CD14-positive monocyte (primary cell): Measurements from ENCODE around the gene ARMC8. TPM values are rescaled to one million over a fixed set of nuclear protein-coding genes. Genes with fewer than 3 reads are reported as not detected.

Experiments used
- DNase-seq, 3 donors: peaks; one replicate each; pipeline ENCODE4 v3.0.0-alpha.2; 2011 to 2022
- H2AFZ ChIP-seq: 2 replicates; pipeline ENCODE4 v1.6.0; 2012; ENCODE audit warnings: mild to moderate bottlenecking, low read depth, low read length, inconsistent platforms; ENCODE audit not compliant: insufficient read depth, poor library complexity, severe bottlenecking
- H3K27ac ChIP-seq, 2 donors: 1 replicate in 1 of 2; 2 replicates in 1 of 2; pipeline ENCODE4 v1.5.1; 2012 to 2013; ENCODE audit warnings: low read length in 2 of 2, control low read depth in 1 of 2, inconsistent platforms in 1 of 2, low read depth in 1 of 2, mild to moderate bottlenecking in 1 of 2
- H3K27me3 ChIP-seq, 2 donors: one replicate each; pipeline versions ENCODE4 v1.6.0 to v1.6.1; 2011 to 2013; ENCODE audit warnings: low read length in 2 of 2; ENCODE audit not compliant: control insufficient read depth in 2 of 2, insufficient read depth in 2 of 2
- H3K36me3 ChIP-seq, 2 donors: replicated peaks in 1 of 2; 1 replicate in 1 of 2; 2 replicates in 1 of 2; pipeline versions ENCODE4 v1.5.1 to v1.6.1; 2012 to 2013; ENCODE audit warnings: low read length in 2 of 2, control low read depth in 1 of 2, inconsistent platforms in 1 of 2, mild to moderate bottlenecking in 1 of 2; ENCODE audit not compliant: insufficient read depth in 2 of 2, control insufficient read depth in 1 of 2
- H3K4me1 ChIP-seq, 2 donors: 1 replicate in 1 of 2; 2 replicates in 1 of 2; pipeline versions ENCODE4 v1.5.1 to v1.6.1; 2012 to 2013; ENCODE audit warnings: low read length in 2 of 2, control low read depth in 1 of 2, inconsistent platforms in 1 of 2, mild to moderate bottlenecking in 1 of 2, moderate library complexity in 1 of 2; ENCODE audit not compliant: insufficient read depth in 2 of 2, control insufficient read depth in 1 of 2
- H3K4me2 ChIP-seq: replicated peaks from 2 replicates; pipeline ENCODE3; 2012; ENCODE audit warnings: low read length, moderate library complexity, mild to moderate bottlenecking; ENCODE audit not compliant: poor library complexity, severe bottlenecking; ENCODE audit errors: extremely low read depth
- H3K4me3 ChIP-seq, 3 experiments: fragments of 200-600 bp in 1 of 3; sonication (generic) in 1 of 3; replicated peaks in 1 of 3; 1 replicate in 2 of 3; 2 replicates in 1 of 3; pipeline ENCODE4 v1.5.1; 2011 to 2013; ENCODE audit warnings: low read length in 3 of 3, mild to moderate bottlenecking in 3 of 3, control low read depth in 2 of 3, low read depth in 2 of 3, inconsistent platforms in 1 of 3, moderate library complexity in 1 of 3
- H3K79me2 ChIP-seq: 2 replicates; pipeline ENCODE4 v1.6.0; 2012; ENCODE audit warnings: mild to moderate bottlenecking, control low read depth, inconsistent platforms, low read length, moderate library complexity; ENCODE audit not compliant: insufficient read depth
- H3K9ac ChIP-seq: 2 replicates; pipeline ENCODE4 v1.6.0; 2017; ENCODE audit warnings: low read length, mild to moderate bottlenecking; ENCODE audit not compliant: insufficient read depth, poor library complexity, severe bottlenecking
- H3K9me3 ChIP-seq, 2 donors: replicated peaks in 1 of 2; 1 replicate in 1 of 2; 2 replicates in 1 of 2; pipeline versions ENCODE4 v1.5.1 to v1.6.1; 2012 to 2013; ENCODE audit warnings: low read length in 2 of 2, control low read depth in 1 of 2; ENCODE audit not compliant: control insufficient read depth in 1 of 2, insufficient read depth in 1 of 2
- H4K20me1 ChIP-seq: 2 replicates; pipeline ENCODE4 v1.6.0; 2012; ENCODE audit warnings: mild to moderate bottlenecking, low read length, control low read depth, moderate library complexity; ENCODE audit not compliant: insufficient read depth
- H3K27ac Mint-ChIP-seq, 7 donors: one replicate each; pipeline ENCODE4 v1.8.0; 2020; ENCODE audit warnings: mild to moderate bottlenecking in 7 of 7, mixed read lengths in 7 of 7, moderate library complexity in 6 of 7, inconsistent platforms in 2 of 7
- H3K27me3 Mint-ChIP-seq, 3 donors: one replicate each; pipeline ENCODE4 v1.8.0; 2021 to 2022; ENCODE audit warnings: low read depth in 3 of 3, mild to moderate bottlenecking in 3 of 3, mixed read lengths in 3 of 3, moderate library complexity in 3 of 3, inconsistent platforms in 1 of 3
- H3K36me3 Mint-ChIP-seq, 2 donors: one replicate each; pipeline ENCODE4 v1.8.0; 2020; ENCODE audit warnings: mixed read lengths in 2 of 2, inconsistent platforms in 1 of 2, mild to moderate bottlenecking in 1 of 2
- H3K4me1 Mint-ChIP-seq: one replicate; pipeline ENCODE4 v1.8.0; 2020; ENCODE audit warnings: mild to moderate bottlenecking, mixed read lengths
- H3K4me3 Mint-ChIP-seq, 2 donors: one replicate each; pipeline ENCODE4 v1.8.0; 2020; ENCODE audit warnings: mild to moderate bottlenecking in 2 of 2, mixed read lengths in 2 of 2, moderate library complexity in 1 of 2
- H3K9me3 Mint-ChIP-seq, 7 donors: one replicate each; pipeline ENCODE4 v1.8.0; 2020 to 2022; ENCODE audit warnings: mixed read lengths in 7 of 7, mild to moderate bottlenecking in 6 of 7, moderate library complexity in 6 of 7, inconsistent platforms in 2 of 7
- CTCF ChIP-seq: fragments of 200-600 bp; IDR thresholded peaks from one replicate; pipeline ENCODE4 v1.8.0; 2022; ENCODE audit warnings: antibody characterized with exemption, mild to moderate bottlenecking
- WGBS: methylation state at CpG from one replicate; pipeline ENCODE4 v1.1.5; 2013; ENCODE audit warnings: missing lambda C conversion rate; ENCODE audit not compliant: insufficient coverage; 5-methylcytosine and 5-hydroxymethylcytosine counted together
- intact Hi-C, 2 donors: fragments of 100-400 bp; cut with micrococcal nuclease; formaldehyde crosslinking; loops; one replicate each; pipeline versions ENCODE4 v1.15.0 to v1.15.1; 2023
- polyA plus RNA-seq, 3 donors: library from polyadenylated mRNA; depleted of rRNA in 1 of 3; unstranded in 2 of 3; stranded (reverse) in 1 of 3; fragments of 300-500 nt in 2 of 3; fragments of >200 nt in 1 of 3; fragmentation: Illumina TruSeq in 2 of 3; gene quantifications; 1 replicate in 2 of 3; 2 replicates in 1 of 3; pipeline ENCODE4 v1.2.3, GENCODE V29; 2012 to 2021

Gene ARMC8
- polyA plus RNA-seq, 3 donors, result 34.3 to 43.9 (median 42.0) TPM

- Mint-ChIP-seq H3K27ac (no peak overlapping the region), H3K4me1 (no peaks in the 10 kb centered on the region), H3K36me3 (peaks cover 13 to 36% of the 10 kb centered on the region in 2 donors), H3K4me3 (no peak overlapping the region), H3K9me3 (no peaks in the 10 kb centered on the region), H3K27me3 (peaks cover 0 to under 1% (median 0%) of the 10 kb centered on the region in 3 donors)
- TF ChIP-seq CTCF, result no peak
- Histone ChIP-seq H3K4me2 (no peak overlapping the region), H2AFZ (no peak overlapping the region), H3K9me3 (no peaks in the 10 kb centered on the region), H3K79me2 (no peaks in the 10 kb centered on the region), H4K20me1 (no peaks in the 10 kb centered on the region), H3K27ac (no peak overlapping the region), H3K36me3 (peaks cover 41 to 73% of the 10 kb centered on the region in 2 donors), H3K9ac (no peak overlapping the region), H3K27me3 (no peaks in the 10 kb centered on the region), H3K4me3 (no peak overlapping the region), H3K4me1 (no peaks in the 10 kb centered on the region)
- WGBS, result no CpG with 5 or more reads among the region's 1 CpG
- DNase-seq, result no peak
- intact Hi-C loops, result no loop called here
Measured at GRCh38 chr3:138284079-138284478, 97.0 kb downstream of the ARMC8 start.

- DNase-seq, result no peak
- Histone ChIP-seq H3K4me3 (no peak overlapping the region), H3K4me1 (no peaks in the 10 kb centered on the region), H3K79me2 (no peaks in the 10 kb centered on the region), H3K9ac (no peak overlapping the region), H3K27me3 (no peaks in the 10 kb centered on the region), H3K9me3 (no peaks in the 10 kb centered on the region), H4K20me1 (no peaks in the 10 kb centered on the region), H3K27ac (no peak overlapping the region), H3K36me3 (peaks cover 51 to 83% of the 10 kb centered on the region in 2 donors), H3K4me2 (no peak overlapping the region), H2AFZ (no peak overlapping the region)
- 100% methylated on average over 1 of the region's 2 CpGs for WGBS
- Mint-ChIP-seq H3K4me3 (no peak overlapping the region), H3K27ac (no peak overlapping the region), H3K36me3 (peaks cover 20 to 37% of the 10 kb centered on the region in 2 donors), H3K27me3 (peaks cover 0 to 1% (median 0%) of the 10 kb centered on the region in 3 donors), H3K4me1 (no peaks in the 10 kb centered on the region), H3K9me3 (no peaks in the 10 kb centered on the region)
- no peak for TF ChIP-seq CTCF
- intact Hi-C loops, result no loop called here
Measured at GRCh38 chr3:138284957-138285477, 97.9 kb downstream of the ARMC8 start.
